ENCODE measurements around the gene ZCCHC24.

DNA sequence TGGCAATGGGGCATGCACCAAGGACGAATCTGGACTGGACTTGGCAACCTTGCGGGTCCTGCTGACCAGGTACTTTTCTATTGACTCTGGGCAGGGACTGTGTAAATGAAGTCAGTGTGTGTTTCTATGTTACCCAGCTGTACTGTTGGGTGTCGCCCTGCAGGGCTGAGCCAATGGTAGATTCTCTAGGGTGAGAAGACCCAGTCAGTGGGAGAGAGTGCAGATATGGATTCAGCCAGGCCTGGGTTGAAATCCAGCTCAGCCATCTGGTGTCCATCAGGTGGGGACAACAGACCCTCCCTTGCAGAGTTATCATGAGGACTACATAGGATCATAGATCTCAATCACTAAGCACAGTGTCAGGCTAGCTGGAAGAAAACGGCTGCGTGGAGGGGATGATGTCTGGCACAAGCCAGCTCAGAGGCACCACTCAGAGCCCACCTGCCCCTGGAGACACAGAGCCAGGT is 103.1 kb downstream of the ZCCHC24 start:
- TF ChIP-seq POLR2AphosphoS5 (IDR thresholded peaks at IDR 0.05; ENCODE audit: insufficient read depth in 1 of 2, low read depth in 1 of 2) (no peak), POLR2A (IDR thresholded peaks at IDR 0.05) (no peak)
